Panc1 (cell line): Measurements from ENCODE around the gene CXCR2.

Experiments used
- TF ChIP-seq, protein P1 (sequence below): fragments of 450-650 bp; IDR thresholded peaks from 2 replicates; pipeline ENCODE4 v1.5.1; 2017; ENCODE audit warnings: mild to moderate bottlenecking
- TF ChIP-seq, protein P2 (sequence below), 2 experiments: IDR thresholded peaks; 2 replicates each; pipeline ENCODE4 v1.6.1; 2011 to 2012; ENCODE audit warnings: low read depth in 2 of 2, control low read depth in 1 of 2, low read length in 1 of 2, mild to moderate bottlenecking in 1 of 2, moderate library complexity in 1 of 2; ENCODE audit not compliant: insufficient read depth in 1 of 2

- TF ChIP-seq, protein P1, sequence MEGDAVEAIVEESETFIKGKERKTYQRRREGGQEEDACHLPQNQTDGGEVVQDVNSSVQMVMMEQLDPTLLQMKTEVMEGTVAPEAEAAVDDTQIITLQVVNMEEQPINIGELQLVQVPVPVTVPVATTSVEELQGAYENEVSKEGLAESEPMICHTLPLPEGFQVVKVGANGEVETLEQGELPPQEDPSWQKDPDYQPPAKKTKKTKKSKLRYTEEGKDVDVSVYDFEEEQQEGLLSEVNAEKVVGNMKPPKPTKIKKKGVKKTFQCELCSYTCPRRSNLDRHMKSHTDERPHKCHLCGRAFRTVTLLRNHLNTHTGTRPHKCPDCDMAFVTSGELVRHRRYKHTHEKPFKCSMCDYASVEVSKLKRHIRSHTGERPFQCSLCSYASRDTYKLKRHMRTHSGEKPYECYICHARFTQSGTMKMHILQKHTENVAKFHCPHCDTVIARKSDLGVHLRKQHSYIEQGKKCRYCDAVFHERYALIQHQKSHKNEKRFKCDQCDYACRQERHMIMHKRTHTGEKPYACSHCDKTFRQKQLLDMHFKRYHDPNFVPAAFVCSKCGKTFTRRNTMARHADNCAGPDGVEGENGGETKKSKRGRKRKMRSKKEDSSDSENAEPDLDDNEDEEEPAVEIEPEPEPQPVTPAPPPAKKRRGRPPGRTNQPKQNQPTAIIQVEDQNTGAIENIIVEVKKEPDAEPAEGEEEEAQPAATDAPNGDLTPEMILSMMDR = no peak
- TF ChIP-seq, protein P2, sequence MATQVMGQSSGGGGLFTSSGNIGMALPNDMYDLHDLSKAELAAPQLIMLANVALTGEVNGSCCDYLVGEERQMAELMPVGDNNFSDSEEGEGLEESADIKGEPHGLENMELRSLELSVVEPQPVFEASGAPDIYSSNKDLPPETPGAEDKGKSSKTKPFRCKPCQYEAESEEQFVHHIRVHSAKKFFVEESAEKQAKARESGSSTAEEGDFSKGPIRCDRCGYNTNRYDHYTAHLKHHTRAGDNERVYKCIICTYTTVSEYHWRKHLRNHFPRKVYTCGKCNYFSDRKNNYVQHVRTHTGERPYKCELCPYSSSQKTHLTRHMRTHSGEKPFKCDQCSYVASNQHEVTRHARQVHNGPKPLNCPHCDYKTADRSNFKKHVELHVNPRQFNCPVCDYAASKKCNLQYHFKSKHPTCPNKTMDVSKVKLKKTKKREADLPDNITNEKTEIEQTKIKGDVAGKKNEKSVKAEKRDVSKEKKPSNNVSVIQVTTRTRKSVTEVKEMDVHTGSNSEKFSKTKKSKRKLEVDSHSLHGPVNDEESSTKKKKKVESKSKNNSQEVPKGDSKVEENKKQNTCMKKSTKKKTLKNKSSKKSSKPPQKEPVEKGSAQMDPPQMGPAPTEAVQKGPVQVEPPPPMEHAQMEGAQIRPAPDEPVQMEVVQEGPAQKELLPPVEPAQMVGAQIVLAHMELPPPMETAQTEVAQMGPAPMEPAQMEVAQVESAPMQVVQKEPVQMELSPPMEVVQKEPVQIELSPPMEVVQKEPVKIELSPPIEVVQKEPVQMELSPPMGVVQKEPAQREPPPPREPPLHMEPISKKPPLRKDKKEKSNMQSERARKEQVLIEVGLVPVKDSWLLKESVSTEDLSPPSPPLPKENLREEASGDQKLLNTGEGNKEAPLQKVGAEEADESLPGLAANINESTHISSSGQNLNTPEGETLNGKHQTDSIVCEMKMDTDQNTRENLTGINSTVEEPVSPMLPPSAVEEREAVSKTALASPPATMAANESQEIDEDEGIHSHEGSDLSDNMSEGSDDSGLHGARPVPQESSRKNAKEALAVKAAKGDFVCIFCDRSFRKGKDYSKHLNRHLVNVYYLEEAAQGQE (IDR thresholded peaks at IDR 0.05; ENCODE audit: insufficient read depth in 1 of 2, low read depth in 2 of 2, low read length in 1 of 2) = no peak
Measured at GRCh38 chr2:218086478-218086877, 39.4 kb upstream of the CXCR2 start.
